GM23248 (cell line): ENCODE data around the gene ZDHHC22. TPM values are rescaled to one million over a fixed set of nuclear protein-coding genes. Genes with fewer than 3 reads are reported as not detected.

Experiments used
- DNase-seq: peaks from one replicate; pipeline ENCODE4 v3.0.0-alpha.2; 2015
- H2AFZ ChIP-seq: fragments of 200-600 bp; sonication (generic); 2 replicates; pipeline ENCODE4 v1.6.1; 2016; ENCODE audit warnings: antibody characterized with exemption
- H3F3A ChIP-seq: fragments of 200-600 bp; sonication (generic); 2 replicates; pipeline ENCODE4 v1.6.1; 2016; ENCODE audit warnings: mild to moderate bottlenecking, antibody characterized with exemption, mixed run types; ENCODE audit not compliant: insufficient read depth
- H3K27ac ChIP-seq: fragments of 200-600 bp; sonication (generic); 2 replicates; pipeline ENCODE4 v1.5.1; 2016; ENCODE audit warnings: mild to moderate bottlenecking
- H3K27me3 ChIP-seq: fragments of 200-600 bp; sonication (generic); replicated peaks from 2 replicates; pipeline ENCODE4 v1.6.1; 2016; ENCODE audit warnings: mild to moderate bottlenecking; ENCODE audit not compliant: insufficient read depth
- H3K36me3 ChIP-seq: fragments of 200-600 bp; sonication (generic); 2 replicates; pipeline ENCODE4 v1.6.1; 2016; ENCODE audit warnings: low read depth, mild to moderate bottlenecking
- H3K4me1 ChIP-seq: fragments of 200-600 bp; sonication (generic); 2 replicates; pipeline ENCODE4 v1.6.1; 2016; ENCODE audit warnings: mild to moderate bottlenecking; ENCODE audit not compliant: insufficient read depth
- H3K4me2 ChIP-seq: fragments of 200-600 bp; sonication (generic); one replicate; pipeline ENCODE4 v1.6.1; 2016; ENCODE audit warnings: mild to moderate bottlenecking; ENCODE audit not compliant: unreplicated experiment
- H3K4me3 ChIP-seq: fragments of 200-600 bp; sonication (generic); 2 replicates; pipeline ENCODE4 v1.5.1; 2016; ENCODE audit warnings: mild to moderate bottlenecking
- H3K79me2 ChIP-seq: fragments of 200-600 bp; sonication (generic); 2 replicates; pipeline ENCODE4 v1.6.1; 2016; ENCODE audit warnings: mild to moderate bottlenecking; ENCODE audit not compliant: insufficient read depth
- H3K9ac ChIP-seq: fragments of 200-600 bp; sonication (generic); 2 replicates; pipeline ENCODE4 v1.6.1; 2016; ENCODE audit warnings: mild to moderate bottlenecking
- H3K9me2 ChIP-seq: fragments of 200-600 bp; sonication (generic); 2 replicates; pipeline ENCODE4 v1.6.1; 2016; ENCODE audit warnings: mixed run types, mild to moderate bottlenecking, moderate library complexity; ENCODE audit not compliant: insufficient read depth
- H3K9me3 ChIP-seq: fragments of 200-600 bp; sonication (generic); one replicate; pipeline ENCODE4 v1.6.1; 2017; ENCODE audit warnings: low read depth
- H4K20me1 ChIP-seq: fragments of 200-600 bp; sonication (generic); 2 replicates; pipeline ENCODE4 v1.6.0; 2016; ENCODE audit not compliant: insufficient read depth
- EZH2 ChIP-seq: fragments of 200-600 bp; sonication (generic); IDR thresholded peaks from 2 replicates; pipeline ENCODE4 v1.6.1; 2018; ENCODE audit warnings: antibody characterized with exemption, mild to moderate bottlenecking; ENCODE audit not compliant: insufficient read depth, poor library complexity, severe bottlenecking
- EZH2phosphoT487 ChIP-seq: fragments of 200-600 bp; sonication (generic); IDR thresholded peaks from 2 replicates; pipeline ENCODE4 v1.6.1; 2018; ENCODE audit warnings: antibody characterized with exemption, moderate library complexity, mild to moderate bottlenecking, low read depth; ENCODE audit not compliant: insufficient read depth
- WGBS, 2 experiments: methylation state at CpG; one replicate each; pipeline ENCODE4 v1.1.6; 2015 to 2017; ENCODE audit warnings: low lambda C conversion rate in 2 of 2, low coverage in 1 of 2; ENCODE audit errors: missing lambda C conversion rate in 2 of 2; 5-methylcytosine and 5-hydroxymethylcytosine counted together
- in situ Hi-C: fragments of 300-500 bp; cut with MboI; formaldehyde crosslinking; loops from 2 replicates; pipeline ENCODE4 v1.15.0; 2020
- polyA plus RNA-seq: library from polyadenylated mRNA; unstranded; fragments of >200 nt; fragmentation: Nextera tagmentation; extraction: Ambion mirVana; gene quantifications from 2 replicates; pipeline ENCODE4 v1.2.1, GENCODE V29; 2016
- total RNA-seq: library from RNA; depleted of rRNA; stranded (reverse); fragments of >200 nt; shearing (Covaris generic); gene quantifications from 2 replicates; pipeline ENCODE4 v1.2.3, GENCODE V29; 2014

The ZDHHC22 gene
- total and polyA plus RNA-seq, 2 experiments from 2014 or later, result not detected

DNA sequence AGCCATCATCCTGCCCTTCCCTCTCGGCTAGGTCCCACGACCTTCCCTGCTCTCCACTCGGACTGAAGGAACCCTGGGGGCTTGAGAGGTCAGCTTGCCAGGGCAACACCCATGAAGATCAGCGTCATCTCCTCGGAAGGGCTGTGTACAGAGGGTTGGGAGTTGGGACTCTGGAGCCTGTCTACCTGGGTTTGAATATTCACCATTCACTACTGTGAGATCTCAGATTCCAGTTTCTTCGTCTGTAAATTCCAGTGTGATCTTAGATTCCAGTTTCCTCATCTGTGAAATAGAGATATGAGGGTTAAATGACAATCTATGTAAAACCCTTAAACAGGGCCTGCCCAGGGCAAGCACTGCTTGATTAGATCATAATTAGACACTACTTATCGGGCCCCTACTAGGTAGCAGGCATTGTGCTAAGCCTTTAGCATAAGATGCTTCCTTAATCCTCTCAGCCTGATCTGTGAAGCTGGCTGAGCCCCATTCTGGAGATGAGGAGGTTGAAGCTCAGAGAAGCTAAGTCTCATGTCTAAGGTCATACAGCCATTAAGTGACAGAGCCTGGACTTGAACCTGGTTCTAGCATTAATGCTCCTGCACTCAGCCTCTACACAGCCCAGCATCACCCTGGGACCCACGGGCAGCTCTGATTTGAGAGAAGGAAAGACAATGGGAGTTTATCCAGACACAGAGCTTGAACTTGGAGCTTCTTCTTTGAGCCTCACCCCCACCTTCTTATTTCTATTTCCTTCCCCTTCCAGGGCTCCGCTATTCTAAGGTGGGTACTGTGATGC is 612 bp upstream of the ZDHHC22 start:
- 13 to 17% methylated on average over 9 of the region's 9 CpGs for WGBS, 2 experiments
- Histone ChIP-seq H3K9me2 (no peaks in the 10 kb centered on the region), H3K4me2 (no peak overlapping the region), H4K20me1 (no peaks in the 10 kb centered on the region), H3K4me3 (no peak overlapping the region), H3K9me3 (no peaks in the 10 kb centered on the region), H3K36me3 (no peaks in the 10 kb centered on the region), H3K4me1 (no peaks in the 10 kb centered on the region), H3K27ac (no peak overlapping the region), H3F3A (no peaks in the 10 kb centered on the region), H2AFZ (no peak overlapping the region), H3K27me3 (peaks cover 92% of the 10 kb centered on the region), H3K79me2 (no peaks in the 10 kb centered on the region), H3K9ac (no peak overlapping the region)
- in situ Hi-C loops, result no loop called here
- TF ChIP-seq EZH2phosphoT487 (no peak), EZH2 (no peak)
- DNase-seq, result no peak

DNA sequence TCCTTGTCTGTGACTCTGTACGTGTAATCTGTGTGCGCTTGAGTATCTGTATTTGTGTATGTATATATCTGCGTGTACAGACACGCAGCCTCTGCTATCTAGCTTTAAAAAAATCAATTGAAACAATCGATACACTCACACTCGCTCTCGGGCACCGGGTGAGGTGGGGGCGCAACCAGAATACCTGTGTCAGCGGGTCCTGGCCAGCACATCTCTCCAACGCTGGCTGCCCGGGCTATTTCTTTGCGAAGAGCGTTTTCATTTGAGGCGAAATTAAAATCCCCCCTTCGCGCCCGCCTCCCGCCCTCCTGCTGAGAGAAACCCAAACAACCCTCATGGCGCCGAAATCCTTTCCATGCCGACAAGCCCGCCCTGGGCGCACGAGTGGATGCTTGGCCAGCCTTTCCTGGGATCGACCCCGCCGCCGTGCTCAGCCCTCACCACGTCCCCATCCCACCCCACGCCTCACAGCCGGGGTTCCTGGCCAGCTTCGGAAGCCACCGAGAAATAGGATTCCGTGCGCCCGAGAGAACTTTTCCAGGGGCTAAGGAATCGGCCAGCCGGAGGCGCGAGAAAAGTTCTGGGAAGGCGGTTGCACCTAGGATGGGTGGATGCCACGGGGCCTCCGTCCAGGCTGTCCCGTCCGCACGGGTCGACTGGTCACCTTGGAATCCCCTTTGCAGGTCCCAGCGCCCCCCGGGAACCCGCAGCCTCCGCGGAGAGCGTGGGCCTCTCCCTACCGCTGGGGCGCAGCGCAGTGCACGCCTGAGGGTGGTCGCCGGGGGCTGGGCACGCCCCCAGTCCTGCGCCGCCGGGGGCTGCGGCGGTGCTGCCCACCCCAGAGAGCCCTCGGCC is 1.0 kb downstream of the ZDHHC22 start:
- no peak for DNase-seq
- Histone ChIP-seq H3K4me3 (peak overlapping the region; percentile 50; the same call in 1 of the 2 replicates), H3F3A (no peaks in the 10 kb centered on the region), H3K9ac (no peak overlapping the region), H3K9me2 (no peaks in the 10 kb centered on the region), H3K36me3 (no peaks in the 10 kb centered on the region), H3K27me3 (peaks cover 91% of the 10 kb centered on the region), H4K20me1 (no peaks in the 10 kb centered on the region), H3K79me2 (no peaks in the 10 kb centered on the region), H3K27ac (no peak overlapping the region), H3K4me2 (peak overlapping the region; percentile 48), H3K9me3 (no peaks in the 10 kb centered on the region), H3K4me1 (no peaks in the 10 kb centered on the region), H2AFZ (no peak overlapping the region)
- TF ChIP-seq EZH2phosphoT487, result no peak
- peak; percentile 47 for TF ChIP-seq EZH2
- in situ Hi-C loops, result no loop called here
- WGBS, 2 experiments, result 1 to 3% methylated on average over 48 to 60 of the region's 67 CpGs

DNA sequence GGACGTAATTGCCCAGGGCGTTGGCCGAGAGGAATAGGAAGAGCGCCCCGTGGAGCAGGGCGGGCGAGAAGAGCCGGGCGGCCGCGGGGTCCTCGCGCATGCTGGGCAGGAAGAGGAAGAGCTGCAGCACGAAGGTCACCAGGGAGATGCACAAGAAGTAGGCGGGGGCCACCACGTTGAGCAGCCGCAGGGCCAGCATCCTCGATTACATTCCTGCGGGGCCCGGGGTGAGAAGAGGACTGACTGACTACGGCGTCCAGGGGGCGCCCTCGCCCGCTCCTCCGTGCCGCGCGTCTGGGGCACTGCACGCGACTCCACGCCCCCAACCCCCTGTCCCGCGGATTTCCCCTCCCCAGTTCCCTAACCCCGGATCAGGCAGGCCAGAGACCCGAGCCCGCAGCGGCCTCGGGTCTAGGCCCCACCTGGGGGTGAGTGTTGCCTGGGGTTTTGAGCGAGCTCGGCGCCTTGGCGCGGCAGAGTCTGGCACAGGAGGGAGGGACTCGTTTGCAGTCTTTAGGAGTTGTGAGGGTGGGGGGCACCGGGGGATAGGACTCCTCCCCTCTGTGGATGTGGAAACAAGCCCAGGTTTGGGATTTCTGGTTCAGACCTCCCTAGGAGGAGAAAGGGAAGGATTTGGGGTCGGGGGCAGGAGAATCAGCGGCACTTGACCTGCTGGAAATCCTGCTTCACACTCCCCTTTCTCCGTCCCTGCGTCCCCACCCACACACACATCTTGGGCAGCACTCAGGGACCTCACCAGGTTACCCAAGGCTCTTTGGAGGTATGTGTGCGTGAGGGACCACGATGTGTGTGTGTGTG is 1.8 kb downstream of the ZDHHC22 start:
- Histone ChIP-seq H3K9me2 (no peaks in the 10 kb centered on the region), H3K4me1 (no peaks in the 10 kb centered on the region), H2AFZ (no peak overlapping the region), H4K20me1 (no peaks in the 10 kb centered on the region), H3K27ac (no peak overlapping the region), H3K4me2 (no peak overlapping the region), H3K36me3 (no peaks in the 10 kb centered on the region), H3K79me2 (no peaks in the 10 kb centered on the region), H3K27me3 (peaks cover 84% of the 10 kb centered on the region), H3K9me3 (no peaks in the 10 kb centered on the region), H3K9ac (no peak overlapping the region), H3K4me3 (no peak overlapping the region), H3F3A (no peaks in the 10 kb centered on the region)
- TF ChIP-seq EZH2phosphoT487, result 0 out of 2 replicates have a peak, but pooled peaks have one; percentile 20
- TF ChIP-seq EZH2, result peak; percentile 51
- DNase-seq, result peak; percentile 53
- in situ Hi-C loops, result no loop called here
- WGBS, 2 experiments, result 3 to 6% methylated on average over 37 to 43 of the region's 52 CpGs

DNA sequence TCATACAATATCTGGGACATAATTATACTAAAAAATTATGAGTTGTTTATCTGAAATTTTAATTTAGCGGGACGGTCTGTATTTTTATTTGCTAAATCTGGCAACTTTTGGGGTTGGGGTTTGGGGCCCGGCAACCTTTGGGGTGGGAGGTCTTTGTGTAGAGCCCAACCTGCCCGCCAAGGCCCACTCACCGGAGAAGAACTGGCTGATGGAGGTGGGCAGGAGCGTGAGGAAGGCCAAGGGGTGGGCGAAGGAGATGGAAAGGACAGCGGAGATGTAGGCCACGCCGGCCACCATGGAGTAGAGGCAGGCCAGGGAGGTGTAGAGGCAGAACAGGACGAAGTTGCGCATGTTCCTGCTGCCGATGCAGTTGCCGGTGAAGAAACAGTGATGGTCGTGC is 2.6 kb downstream of the ZDHHC22 start:
- Histone ChIP-seq H3K4me3 (no peak overlapping the region), H3K27me3 (peaks cover 84% of the 10 kb centered on the region), H3K9ac (no peak overlapping the region), H3K36me3 (no peaks in the 10 kb centered on the region), H3K9me3 (no peaks in the 10 kb centered on the region), H3K4me1 (no peaks in the 10 kb centered on the region), H2AFZ (no peak overlapping the region), H3K27ac (no peak overlapping the region), H3K4me2 (no peak overlapping the region), H3F3A (no peaks in the 10 kb centered on the region), H3K79me2 (no peaks in the 10 kb centered on the region), H4K20me1 (no peaks in the 10 kb centered on the region), H3K9me2 (no peaks in the 10 kb centered on the region)
- DNase-seq, result no peak
- in situ Hi-C loops, result no loop called here
- TF ChIP-seq EZH2phosphoT487, result no peak
- TF ChIP-seq EZH2, result no peak
- WGBS, 2 experiments, result 61 to 71% methylated on average over 12 to 15 of the region's 15 CpGs
